WERI-Rb-1 (cell line): ENCODE results near the gene HOXC10.

Experiments used
- DNase-seq: peaks from one replicate; pipeline ENCODE4 v3.0.0-alpha.2; 2020
- H3K27ac ChIP-seq: fragments of 250-450 bp; sonication (Bioruptor Pico); 2 replicates; pipeline ENCODE4 v1.5.1; 2020; ENCODE audit warnings: mild to moderate bottlenecking, moderate library complexity
- H3K27me3 ChIP-seq: fragments of 250-450 bp; sonication (Bioruptor Pico); 2 replicates; pipeline ENCODE4 v1.5.1; 2021; ENCODE audit warnings: mild to moderate bottlenecking, low read depth, moderate library complexity; ENCODE audit not compliant: insufficient read depth, severe bottlenecking
- H3K36me3 ChIP-seq: fragments of 250-450 bp; sonication (Bioruptor Pico); 2 replicates; pipeline ENCODE4 v1.5.1; 2020; ENCODE audit warnings: mild to moderate bottlenecking, moderate library complexity
- H3K4me3 ChIP-seq: 2 replicates; pipeline ENCODE4 v1.5.1; 2011; ENCODE audit warnings: low read depth, mild to moderate bottlenecking, control low read depth, low read length
- H3K9me3 ChIP-seq: fragments of 250-450 bp; sonication (Bioruptor Pico); 2 replicates; pipeline ENCODE4 v1.5.1; 2021; ENCODE audit warnings: mild to moderate bottlenecking, moderate library complexity; ENCODE audit not compliant: severe bottlenecking
- CTCF ChIP-seq: IDR thresholded peaks from 2 replicates; pipeline ENCODE4 v1.5.1; 2011; ENCODE audit warnings: low read depth, mild to moderate bottlenecking, control low read depth, inconsistent platforms, low read length

Gene HOXC10

DNA sequence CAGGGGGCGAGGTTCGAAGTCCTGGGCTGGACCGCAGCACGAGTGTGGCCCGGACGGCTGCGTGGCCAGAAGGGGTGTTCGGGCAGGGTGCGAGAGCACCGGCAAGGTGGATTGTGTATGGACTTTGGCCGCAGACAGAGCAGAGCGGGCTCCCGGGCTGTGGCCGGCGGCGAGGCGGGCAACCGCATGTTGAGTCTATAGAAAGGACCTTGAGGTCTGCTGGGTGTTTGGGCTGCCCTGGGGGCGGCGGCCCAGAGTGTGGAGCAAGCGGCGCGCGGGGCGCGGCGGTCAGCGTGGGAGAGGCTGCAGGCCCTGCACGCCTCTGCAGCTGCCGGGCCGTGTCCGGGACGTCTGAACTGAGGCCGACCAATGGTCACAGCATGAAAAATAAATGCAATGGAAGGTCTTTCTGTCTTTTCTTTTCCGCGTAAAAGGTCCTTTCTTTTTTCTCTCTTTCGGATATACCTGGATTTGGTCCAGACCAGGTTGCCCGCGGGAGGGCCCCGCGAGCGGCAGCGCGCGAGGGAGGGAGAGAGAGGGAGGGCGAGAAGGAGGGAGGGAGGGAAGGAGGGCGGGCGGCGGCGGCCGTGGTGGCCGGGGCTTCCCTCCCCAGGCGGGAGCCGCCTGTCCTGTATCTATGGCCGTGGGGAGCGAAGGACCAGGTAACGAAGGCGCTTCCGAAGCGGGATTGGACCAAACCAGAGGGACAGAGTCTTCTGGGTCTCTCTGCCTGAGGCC lies 9.5 kb downstream of the HOXC10 start:
- Histone ChIP-seq H3K36me3 (no peaks in the 10 kb centered on the region), H3K9me3 (no peaks in the 10 kb centered on the region), H3K27me3 (no peaks in the 10 kb centered on the region), H3K4me3 (no peak overlapping the region), H3K27ac (peak overlapping the region; percentile 95)
- no peak for TF ChIP-seq CTCF
- no peak for DNase-seq

DNA sequence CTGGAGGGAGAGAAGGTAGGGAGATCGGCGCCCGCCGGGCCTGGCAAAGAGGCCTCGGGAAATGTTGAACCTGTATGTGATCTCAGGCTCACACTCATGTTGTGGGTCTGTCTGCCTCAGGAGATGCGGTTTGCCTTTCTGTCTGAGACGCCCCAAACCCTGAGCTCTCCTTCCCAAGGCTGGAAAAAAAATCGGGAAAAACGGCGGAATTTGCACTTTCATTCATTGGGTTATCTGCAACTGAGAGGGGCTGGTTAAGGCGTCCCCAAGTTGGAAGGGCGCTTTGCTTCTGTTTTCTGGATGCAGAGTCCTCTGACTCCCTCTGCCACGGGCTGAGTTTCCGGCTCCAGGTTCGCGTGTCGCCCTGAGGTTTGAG lies 10.0 kb downstream of the HOXC10 start:
- H3K9me3 ChIP-seq: no peaks in the 10 kb centered on the region
- DNase-seq: no peak
- no peaks in the 10 kb centered on the region for H3K36me3 ChIP-seq
- no peak for TF ChIP-seq CTCF
- H3K27me3 ChIP-seq: no peaks in the 10 kb centered on the region
- H3K27ac ChIP-seq: peak overlapping the region; percentile 95
- H3K4me3 ChIP-seq: peak overlapping the region; percentile 49

GRCh38 chr12:53995378-53996239 lies 10.7 kb downstream of the HOXC10 start:
- Histone ChIP-seq H3K27ac (peak overlapping the region; percentile 95), H3K27me3 (no peaks in the 10 kb centered on the region), H3K9me3 (no peaks in the 10 kb centered on the region), H3K4me3 (peak overlapping the region; percentile 49), H3K36me3 (no peaks in the 10 kb centered on the region)
- DNase-seq: no peak
- TF ChIP-seq CTCF: no peak

DNA sequence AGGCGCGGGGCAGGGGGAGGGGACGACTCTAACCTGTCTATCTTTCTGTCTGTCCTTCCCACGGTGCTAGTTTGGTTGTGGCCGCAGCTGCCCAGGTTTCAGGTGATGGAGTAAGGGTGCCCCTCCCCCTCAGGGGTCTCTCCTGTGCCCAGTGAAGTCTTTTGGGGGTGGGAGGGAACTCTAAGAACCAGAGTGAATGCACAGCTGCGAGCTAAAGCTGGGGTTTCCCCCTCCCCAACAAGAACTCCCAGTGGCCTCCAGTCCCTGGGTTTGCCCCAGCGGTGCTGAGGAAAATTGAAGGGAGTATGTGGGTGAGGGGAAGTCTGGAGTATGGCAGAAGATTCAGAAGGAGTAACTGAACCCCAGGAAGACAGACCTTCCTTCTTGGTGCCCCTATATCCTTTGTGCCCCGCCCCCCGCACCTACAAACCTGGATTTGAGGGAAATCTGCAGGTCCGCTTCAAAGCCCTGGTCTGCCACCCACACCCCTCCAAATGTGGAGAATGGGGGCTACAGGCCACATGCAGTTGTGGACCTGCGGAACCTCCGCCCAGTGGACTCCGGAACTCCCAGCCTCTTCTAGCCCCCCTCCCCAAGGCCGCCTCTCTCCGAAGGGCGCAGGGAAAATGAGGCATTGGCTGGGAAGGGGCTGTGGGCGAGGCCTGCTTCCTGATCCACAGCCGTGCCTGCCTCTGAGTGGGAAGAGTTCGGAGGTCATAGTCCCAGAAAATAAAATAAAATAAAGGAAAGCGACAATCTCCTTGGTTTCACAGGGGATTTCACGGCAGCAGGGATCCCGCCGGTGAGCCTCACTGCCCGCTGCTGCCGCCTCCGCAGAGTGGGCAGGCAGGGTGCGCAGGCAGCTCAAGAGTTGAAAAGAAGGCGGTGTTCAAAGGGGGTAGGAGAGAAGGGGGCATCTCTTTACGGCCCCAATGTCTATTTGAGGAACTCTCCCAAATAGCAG lies 11.6 kb downstream of the HOXC10 start:
- DNase-seq: no peak
- Histone ChIP-seq H3K4me3 (peak overlapping the region; percentile 86), H3K9me3 (no peaks in the 10 kb centered on the region), H3K27me3 (no peaks in the 10 kb centered on the region), H3K36me3 (no peaks in the 10 kb centered on the region), H3K27ac (peak overlapping the region; percentile 95)
- no peak for TF ChIP-seq CTCF

- H3K36me3 ChIP-seq: peaks cover under 1% of the 10 kb centered on the region
- peak overlapping the region; percentile 95 for H3K27ac ChIP-seq
- peak overlapping the region; percentile 86 for H3K4me3 ChIP-seq
- DNase-seq: peak; percentile 83
- H3K27me3 ChIP-seq: no peaks in the 10 kb centered on the region
- no peaks in the 10 kb centered on the region for H3K9me3 ChIP-seq
- no peak for TF ChIP-seq CTCF
Measured at GRCh38 chr12:53997204-53998109, 12.5 kb downstream of the HOXC10 start.
